CD14-positive monocyte (primary cell): ENCODE data around the gene EXOSC10. TPM values are rescaled to one million over a fixed set of nuclear protein-coding genes. Genes with fewer than 3 reads are reported as not detected.

Experiments used
- DNase-seq, 3 donors: peaks; one replicate each; pipeline ENCODE4 v3.0.0-alpha.2; 2011 to 2022
- H2AFZ ChIP-seq: 2 replicates; pipeline ENCODE4 v1.6.0; 2012; ENCODE audit warnings: mild to moderate bottlenecking, low read depth, low read length, inconsistent platforms; ENCODE audit not compliant: insufficient read depth, poor library complexity, severe bottlenecking
- H3K27ac ChIP-seq, 2 donors: 1 replicate in 1 of 2; 2 replicates in 1 of 2; pipeline ENCODE4 v1.5.1; 2012 to 2013; ENCODE audit warnings: low read length in 2 of 2, control low read depth in 1 of 2, inconsistent platforms in 1 of 2, low read depth in 1 of 2, mild to moderate bottlenecking in 1 of 2
- H3K27me3 ChIP-seq, 2 donors: one replicate each; pipeline versions ENCODE4 v1.6.0 to v1.6.1; 2011 to 2013; ENCODE audit warnings: low read length in 2 of 2; ENCODE audit not compliant: control insufficient read depth in 2 of 2, insufficient read depth in 2 of 2
- H3K36me3 ChIP-seq, 2 donors: replicated peaks in 1 of 2; 1 replicate in 1 of 2; 2 replicates in 1 of 2; pipeline versions ENCODE4 v1.5.1 to v1.6.1; 2012 to 2013; ENCODE audit warnings: low read length in 2 of 2, control low read depth in 1 of 2, inconsistent platforms in 1 of 2, mild to moderate bottlenecking in 1 of 2; ENCODE audit not compliant: insufficient read depth in 2 of 2, control insufficient read depth in 1 of 2
- H3K4me1 ChIP-seq, 2 donors: 1 replicate in 1 of 2; 2 replicates in 1 of 2; pipeline versions ENCODE4 v1.5.1 to v1.6.1; 2012 to 2013; ENCODE audit warnings: low read length in 2 of 2, control low read depth in 1 of 2, inconsistent platforms in 1 of 2, mild to moderate bottlenecking in 1 of 2, moderate library complexity in 1 of 2; ENCODE audit not compliant: insufficient read depth in 2 of 2, control insufficient read depth in 1 of 2
- H3K4me2 ChIP-seq: replicated peaks from 2 replicates; pipeline ENCODE3; 2012; ENCODE audit warnings: low read length, moderate library complexity, mild to moderate bottlenecking; ENCODE audit not compliant: poor library complexity, severe bottlenecking; ENCODE audit errors: extremely low read depth
- H3K4me3 ChIP-seq, 3 experiments: fragments of 200-600 bp in 1 of 3; sonication (generic) in 1 of 3; replicated peaks in 1 of 3; 1 replicate in 2 of 3; 2 replicates in 1 of 3; pipeline ENCODE4 v1.5.1; 2011 to 2013; ENCODE audit warnings: low read length in 3 of 3, mild to moderate bottlenecking in 3 of 3, control low read depth in 2 of 3, low read depth in 2 of 3, inconsistent platforms in 1 of 3, moderate library complexity in 1 of 3
- H3K79me2 ChIP-seq: 2 replicates; pipeline ENCODE4 v1.6.0; 2012; ENCODE audit warnings: mild to moderate bottlenecking, control low read depth, inconsistent platforms, low read length, moderate library complexity; ENCODE audit not compliant: insufficient read depth
- H3K9ac ChIP-seq: 2 replicates; pipeline ENCODE4 v1.6.0; 2017; ENCODE audit warnings: low read length, mild to moderate bottlenecking; ENCODE audit not compliant: insufficient read depth, poor library complexity, severe bottlenecking
- H3K9me3 ChIP-seq, 2 donors: replicated peaks in 1 of 2; 1 replicate in 1 of 2; 2 replicates in 1 of 2; pipeline versions ENCODE4 v1.5.1 to v1.6.1; 2012 to 2013; ENCODE audit warnings: low read length in 2 of 2, control low read depth in 1 of 2; ENCODE audit not compliant: control insufficient read depth in 1 of 2, insufficient read depth in 1 of 2
- H4K20me1 ChIP-seq: 2 replicates; pipeline ENCODE4 v1.6.0; 2012; ENCODE audit warnings: mild to moderate bottlenecking, low read length, control low read depth, moderate library complexity; ENCODE audit not compliant: insufficient read depth
- H3K27ac Mint-ChIP-seq, 7 donors: one replicate each; pipeline ENCODE4 v1.8.0; 2020; ENCODE audit warnings: mild to moderate bottlenecking in 7 of 7, mixed read lengths in 7 of 7, moderate library complexity in 6 of 7, inconsistent platforms in 2 of 7
- H3K27me3 Mint-ChIP-seq, 3 donors: one replicate each; pipeline ENCODE4 v1.8.0; 2021 to 2022; ENCODE audit warnings: low read depth in 3 of 3, mild to moderate bottlenecking in 3 of 3, mixed read lengths in 3 of 3, moderate library complexity in 3 of 3, inconsistent platforms in 1 of 3
- H3K36me3 Mint-ChIP-seq, 2 donors: one replicate each; pipeline ENCODE4 v1.8.0; 2020; ENCODE audit warnings: mixed read lengths in 2 of 2, inconsistent platforms in 1 of 2, mild to moderate bottlenecking in 1 of 2
- H3K4me1 Mint-ChIP-seq: one replicate; pipeline ENCODE4 v1.8.0; 2020; ENCODE audit warnings: mild to moderate bottlenecking, mixed read lengths
- H3K4me3 Mint-ChIP-seq, 2 donors: one replicate each; pipeline ENCODE4 v1.8.0; 2020; ENCODE audit warnings: mild to moderate bottlenecking in 2 of 2, mixed read lengths in 2 of 2, moderate library complexity in 1 of 2
- H3K9me3 Mint-ChIP-seq, 7 donors: one replicate each; pipeline ENCODE4 v1.8.0; 2020 to 2022; ENCODE audit warnings: mixed read lengths in 7 of 7, mild to moderate bottlenecking in 6 of 7, moderate library complexity in 6 of 7, inconsistent platforms in 2 of 7
- WGBS: methylation state at CpG from one replicate; pipeline ENCODE4 v1.1.5; 2013; ENCODE audit warnings: missing lambda C conversion rate; ENCODE audit not compliant: insufficient coverage; 5-methylcytosine and 5-hydroxymethylcytosine counted together
- intact Hi-C, 2 donors: fragments of 100-400 bp; cut with micrococcal nuclease; formaldehyde crosslinking; loops; one replicate each; pipeline versions ENCODE4 v1.15.0 to v1.15.1; 2023
- polyA minus RNA-seq: library from RNA; depleted of rRNA, polyadenylated mRNA; stranded (reverse); fragments of >200 nt; gene quantifications from 2 replicates; pipeline ENCODE4 v1.2.3, GENCODE V29; 2012
- polyA plus RNA-seq, 3 donors: library from polyadenylated mRNA; depleted of rRNA in 1 of 3; unstranded in 2 of 3; stranded (reverse) in 1 of 3; fragments of 300-500 nt in 2 of 3; fragments of >200 nt in 1 of 3; fragmentation: Illumina TruSeq in 2 of 3; gene quantifications; 1 replicate in 2 of 3; 2 replicates in 1 of 3; pipeline ENCODE4 v1.2.3, GENCODE V29; 2012 to 2021
- total RNA-seq, 12 experiments: library from RNA in 1 of 12; stranded (reverse) in 1 of 12; fragments of 120-200 nt in 1 of 12; gene quantifications; one replicate each; pipeline ENCODE4 v1.2.4 and lab custom pipeline; 2013 to 2026; ENCODE audit warnings: mixed read lengths in 6 of 12, inconsistent platforms in 1 of 12
- TF ChIP-seq, protein P1 (sequence below): fragments of 200-600 bp; IDR thresholded peaks from one replicate; pipeline ENCODE4 v1.8.0; 2022; ENCODE audit warnings: antibody characterized with exemption, mild to moderate bottlenecking

The EXOSC10 gene
- 50.7 TPM for total RNA-seq (2013)
- 10 to 100 TPM; 24.0 to 66.3 (median 27.4) TPM for polyA plus RNA-seq
- 21.3 and 28.7 TPM in 2 replicates for polyA minus RNA-seq
- total RNA-seq (lab: John Stamatoyannopoulos, UW): 23.9 to 52.6 (median 37.0) reads per million in 11 experiments

DNA sequence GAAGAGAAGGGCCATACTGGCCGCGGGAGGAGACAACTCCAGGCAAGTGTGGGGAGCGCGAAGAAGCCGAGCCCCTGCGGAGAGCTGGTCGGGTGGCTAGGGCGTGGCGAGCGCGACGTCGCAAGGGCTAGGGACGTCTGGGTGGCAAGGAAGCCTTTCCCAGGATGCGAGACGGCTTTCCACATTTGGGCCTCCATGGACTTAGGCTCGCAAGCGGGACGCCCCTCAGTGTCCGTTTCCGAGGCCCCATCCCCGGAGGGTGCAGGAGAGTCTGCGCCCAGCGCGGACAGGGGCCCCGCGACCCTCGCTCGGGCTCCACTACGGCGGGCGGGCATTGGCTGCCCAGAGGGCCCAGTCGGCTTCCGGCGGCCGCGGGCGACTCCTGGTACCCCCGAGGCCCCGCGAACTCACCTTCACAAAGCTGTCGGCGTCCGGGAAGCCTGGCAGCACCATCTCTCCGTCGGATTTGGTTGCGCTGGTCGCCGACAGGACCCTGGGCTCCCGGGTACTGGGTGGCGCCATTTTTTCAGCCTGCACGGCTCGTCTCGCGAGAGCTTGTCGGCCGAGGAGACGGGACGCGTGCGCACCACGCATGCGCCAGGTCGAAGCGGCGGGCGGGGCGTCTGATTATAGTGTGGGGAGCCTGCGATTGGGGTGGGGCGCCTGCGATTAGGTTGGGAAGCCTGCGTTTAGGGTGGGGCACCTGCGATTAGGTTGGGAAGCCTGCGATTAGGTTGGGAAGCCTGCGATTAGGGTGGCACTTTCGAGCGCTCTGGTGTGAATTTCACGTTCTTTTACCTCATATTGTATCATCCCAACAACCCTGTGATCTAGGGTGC lies at the start of gene EXOSC10:
EXOSC10 (minus strand) TSS at position 560 of the 839 bp plus-strand sequence; CDS start at position 522, 38 bp downstream.
- peak within 1 kb of the TSS; percentile 99 for H2AFZ ChIP-seq
- H3K4me1 Mint-ChIP-seq: peaks cover 9% of the 10 kb centered on the region
- intact Hi-C loops: loop anchor here (5.0 to 10.0 kb wide), 3 partner anchors 82 to 165 kb away; partner anchors contain the start of gene MTOR (in 1 of the 2)
- peak within 1 kb of the TSS; percentile 91 to 96 (median 96) for H3K4me3 ChIP-seq
- H3K27me3 Mint-ChIP-seq: no peaks in the 10 kb centered on the region
- DNase-seq: peak; percentile 84 to 90 (median 85)
- peaks cover 23% of the 10 kb centered on the region for H3K79me2 ChIP-seq
- H3K4me1 ChIP-seq: peaks cover 12 to 15% of the 10 kb centered on the region in 2 donors
- peak within 1 kb of the TSS; percentile 97 for H3K9ac ChIP-seq
- H3K4me3 Mint-ChIP-seq: peak within 1 kb of the TSS; percentile 89 to 96
- peaks cover 10 to 32% of the 10 kb centered on the region in 2 donors for H3K36me3 Mint-ChIP-seq
- peak within 1 kb of the TSS; percentile 70 for H3K4me2 ChIP-seq
- H3K36me3 ChIP-seq: peaks cover 24 to 35% of the 10 kb centered on the region in 2 donors
- under 1% methylated on average over 63 of the region's 78 CpGs for WGBS
- no peaks in the 10 kb centered on the region for H4K20me1 ChIP-seq
- H3K27ac ChIP-seq: peak within 1 kb of the TSS; percentile 20 to 87
- TF ChIP-seq, protein P1, sequence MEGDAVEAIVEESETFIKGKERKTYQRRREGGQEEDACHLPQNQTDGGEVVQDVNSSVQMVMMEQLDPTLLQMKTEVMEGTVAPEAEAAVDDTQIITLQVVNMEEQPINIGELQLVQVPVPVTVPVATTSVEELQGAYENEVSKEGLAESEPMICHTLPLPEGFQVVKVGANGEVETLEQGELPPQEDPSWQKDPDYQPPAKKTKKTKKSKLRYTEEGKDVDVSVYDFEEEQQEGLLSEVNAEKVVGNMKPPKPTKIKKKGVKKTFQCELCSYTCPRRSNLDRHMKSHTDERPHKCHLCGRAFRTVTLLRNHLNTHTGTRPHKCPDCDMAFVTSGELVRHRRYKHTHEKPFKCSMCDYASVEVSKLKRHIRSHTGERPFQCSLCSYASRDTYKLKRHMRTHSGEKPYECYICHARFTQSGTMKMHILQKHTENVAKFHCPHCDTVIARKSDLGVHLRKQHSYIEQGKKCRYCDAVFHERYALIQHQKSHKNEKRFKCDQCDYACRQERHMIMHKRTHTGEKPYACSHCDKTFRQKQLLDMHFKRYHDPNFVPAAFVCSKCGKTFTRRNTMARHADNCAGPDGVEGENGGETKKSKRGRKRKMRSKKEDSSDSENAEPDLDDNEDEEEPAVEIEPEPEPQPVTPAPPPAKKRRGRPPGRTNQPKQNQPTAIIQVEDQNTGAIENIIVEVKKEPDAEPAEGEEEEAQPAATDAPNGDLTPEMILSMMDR: no peak
- H3K9me3 ChIP-seq: no peaks in the 10 kb centered on the region
- no peaks in the 10 kb centered on the region for H3K9me3 Mint-ChIP-seq
- H3K27me3 ChIP-seq: no peaks in the 10 kb centered on the region
- peak within 1 kb of the TSS; percentile 81 to 93 (median 89) for H3K27ac Mint-ChIP-seq

DNA sequence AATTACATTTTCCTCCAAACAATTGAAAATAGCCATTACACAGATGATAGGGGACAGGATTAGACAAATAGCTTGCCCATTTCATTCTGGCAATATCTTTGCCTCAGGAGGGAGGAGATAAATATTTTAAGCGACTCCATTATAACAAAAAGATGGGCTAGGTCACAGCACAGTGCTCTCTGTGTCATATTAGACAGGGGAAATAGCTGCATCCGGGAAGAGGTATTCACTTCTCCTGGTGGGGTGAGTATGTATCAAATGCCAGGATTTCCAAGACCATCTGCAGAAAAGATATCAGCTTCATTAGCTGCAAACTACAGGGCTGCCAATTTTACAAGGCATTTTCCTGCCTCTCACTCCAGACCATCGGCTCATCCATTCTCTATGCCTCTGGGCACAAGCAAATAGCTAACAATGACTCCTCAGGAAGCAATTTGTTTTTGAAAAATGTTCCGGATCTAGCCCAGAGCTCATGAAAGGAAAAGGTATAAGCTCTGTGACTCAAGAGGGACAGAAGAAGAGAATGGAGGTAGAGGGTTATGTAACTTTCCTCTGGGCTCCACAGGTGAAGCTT lies 47.6 kb upstream of the EXOSC10 start:
- H3K36me3 ChIP-seq: peaks cover 83 to 100% of the 10 kb centered on the region in 2 donors
- 92% methylated on average over 2 of the region's 4 CpGs for WGBS
- no peak overlapping the region for H3K27ac ChIP-seq
- TF ChIP-seq, protein P1: no peak
- H3K4me3 ChIP-seq: no peak overlapping the region
- no peaks in the 10 kb centered on the region for H3K9me3 ChIP-seq
- H3K9ac ChIP-seq: no peak overlapping the region
- no peak for DNase-seq
- no peaks in the 10 kb centered on the region for H4K20me1 ChIP-seq
- Mint-ChIP-seq H3K4me1 (no peaks in the 10 kb centered on the region), H3K27me3 (no peaks in the 10 kb centered on the region), H3K9me3 (no peaks in the 10 kb centered on the region), H3K4me3 (no peak overlapping the region), H3K27ac (peak overlapping the region in 1 of 7 donors; percentile 69), H3K36me3 (peaks cover 84 to 85% of the 10 kb centered on the region in 2 donors)
- H2AFZ ChIP-seq: no peak overlapping the region
- intact Hi-C loops: no loop called here
- no peaks in the 10 kb centered on the region for H3K79me2 ChIP-seq
- H3K27me3 ChIP-seq: no peaks in the 10 kb centered on the region
- no peak overlapping the region for H3K4me2 ChIP-seq
- H3K4me1 ChIP-seq: no peaks in the 10 kb centered on the region
